Epithelial cell of umbilical artery (primary cell): ENCODE measurements around the gene SLC35G1. TPM values are rescaled to one million over a fixed set of nuclear protein-coding genes. Genes with fewer than 3 reads are reported as not detected.

Experiments used
- total RNA-seq: library from RNA; depleted of rRNA; stranded (reverse); fragments of >200 nt; gene quantifications from 2 replicates; pipeline ENCODE4 v1.2.3, GENCODE V29; 2014

Gene SLC35G1, protein sequence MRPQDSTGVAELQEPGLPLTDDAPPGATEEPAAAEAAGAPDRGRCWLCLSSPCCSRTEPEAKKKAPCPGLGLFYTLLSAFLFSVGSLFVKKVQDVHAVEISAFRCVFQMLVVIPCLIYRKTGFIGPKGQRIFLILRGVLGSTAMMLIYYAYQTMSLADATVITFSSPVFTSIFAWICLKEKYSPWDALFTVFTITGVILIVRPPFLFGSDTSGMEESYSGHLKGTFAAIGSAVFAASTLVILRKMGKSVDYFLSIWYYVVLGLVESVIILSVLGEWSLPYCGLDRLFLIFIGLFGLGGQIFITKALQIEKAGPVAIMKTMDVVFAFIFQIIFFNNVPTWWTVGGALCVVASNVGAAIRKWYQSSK
- total RNA-seq: 2.3 and 4.2 TPM in 2 replicates

DNA sequence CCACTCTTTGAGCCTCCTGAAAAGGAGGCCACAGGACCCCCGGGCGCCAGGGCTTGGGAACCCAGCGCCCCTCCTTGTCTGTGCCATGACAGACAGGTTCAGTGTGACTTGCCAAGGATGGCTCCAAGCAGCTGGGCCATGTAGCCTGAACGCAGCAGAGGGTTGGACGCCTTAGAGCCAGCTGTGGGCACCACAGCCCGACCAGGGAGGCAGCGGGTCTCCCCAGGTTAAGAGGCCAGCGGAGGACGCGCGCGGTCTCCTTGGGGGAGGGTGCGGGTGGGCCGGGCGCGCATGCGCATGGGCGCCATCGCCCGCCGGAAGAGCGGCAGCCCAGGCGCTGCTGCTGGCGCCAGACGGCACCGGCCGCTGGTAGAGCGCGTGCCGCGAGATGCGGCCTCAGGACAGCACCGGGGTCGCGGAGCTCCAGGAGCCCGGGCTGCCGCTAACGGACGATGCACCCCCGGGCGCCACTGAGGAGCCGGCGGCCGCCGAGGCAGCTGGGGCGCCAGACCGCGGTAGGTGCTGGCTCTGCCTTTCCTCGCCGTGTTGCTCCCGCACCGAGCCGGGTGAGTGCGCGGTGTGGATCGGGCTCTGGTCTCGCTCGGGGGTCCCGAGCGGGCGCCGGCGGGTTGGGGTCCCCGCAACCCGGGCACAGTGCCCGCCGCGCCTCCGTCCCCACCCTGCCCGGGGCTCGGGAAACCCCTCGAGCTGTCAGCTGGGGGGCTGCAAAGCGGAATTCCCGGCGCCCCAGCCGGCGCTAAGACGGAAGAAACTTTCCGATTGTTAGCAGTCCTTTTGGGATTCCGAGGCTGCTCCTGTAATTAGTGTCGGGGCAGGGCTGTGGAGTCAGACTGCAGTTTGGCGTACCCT, at the start of gene SLC35G1:
SLC35G1 (plus strand) TSS at position 333 of the 870 bp plus-strand sequence; CDS start at position 389, 56 bp downstream.

Other genes with a start within 250 kb of the SLC35G1 start
- 5.2 and 7.9 TPM in 2 replicates for gene FRA10AC1, start 191.4 kb upstream of the SLC35G1 start, total RNA-seq
- gene LGI1, start 136.0 kb upstream of the SLC35G1 start, total RNA-seq: not detected in 2 replicates
- gene PLCE1, start 100.0 kb downstream of the SLC35G1 start, total RNA-seq: under 0.01 TPM in 2 replicates